CD4-positive, alpha-beta T cell treated with Interleukin-6 for 4 hours (primary cell): ENCODE data around the gene BLVRB.

ENCODE experiments used
- DNase-seq: peaks from one replicate; pipeline ENCODE4 v3.0.0-alpha.2; 2020; ENCODE audit warnings: mixed read lengths

The BLVRB gene

GRCh38 chr19:40398417-40399131, 67.0 kb downstream of the BLVRB start:
- peak; percentile 85 for DNase-seq
